GM04504 (cell line): ENCODE data around the gene CALD1.

Experiments
- DNase-seq: peaks from one replicate; pipeline ENCODE4 v3.0.0-alpha.2; 2012; ENCODE audit warnings: low read depth

Gene CALD1

GRCh38 chr7:134927723-134928122, 148.3 kb downstream of the CALD1 start:
- DNase-seq: no peak

DNA sequence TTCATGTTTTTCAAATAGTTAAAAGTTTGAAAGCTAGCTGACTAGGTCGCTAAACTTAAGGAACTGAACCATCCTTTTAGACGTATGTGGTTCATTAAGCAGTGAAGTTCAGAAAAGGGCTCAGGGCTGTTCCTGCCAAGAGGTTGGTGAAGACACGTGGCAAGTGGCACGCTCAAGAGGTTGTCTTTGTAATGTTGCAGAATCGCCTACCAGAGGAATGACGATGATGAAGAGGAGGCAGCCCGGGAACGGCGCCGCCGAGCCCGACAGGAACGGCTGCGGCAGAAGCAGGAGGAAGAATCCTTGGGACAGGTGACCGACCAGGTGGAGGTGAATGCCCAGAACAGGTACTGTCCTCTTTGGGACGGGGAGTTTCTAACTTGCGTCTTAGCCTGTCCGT, 149.1 kb downstream of the CALD1 start:
- no peak for DNase-seq

GRCh38 chr7:134931487-134931886, 152.1 kb downstream of the CALD1 start:
- no peak for DNase-seq

DNA sequence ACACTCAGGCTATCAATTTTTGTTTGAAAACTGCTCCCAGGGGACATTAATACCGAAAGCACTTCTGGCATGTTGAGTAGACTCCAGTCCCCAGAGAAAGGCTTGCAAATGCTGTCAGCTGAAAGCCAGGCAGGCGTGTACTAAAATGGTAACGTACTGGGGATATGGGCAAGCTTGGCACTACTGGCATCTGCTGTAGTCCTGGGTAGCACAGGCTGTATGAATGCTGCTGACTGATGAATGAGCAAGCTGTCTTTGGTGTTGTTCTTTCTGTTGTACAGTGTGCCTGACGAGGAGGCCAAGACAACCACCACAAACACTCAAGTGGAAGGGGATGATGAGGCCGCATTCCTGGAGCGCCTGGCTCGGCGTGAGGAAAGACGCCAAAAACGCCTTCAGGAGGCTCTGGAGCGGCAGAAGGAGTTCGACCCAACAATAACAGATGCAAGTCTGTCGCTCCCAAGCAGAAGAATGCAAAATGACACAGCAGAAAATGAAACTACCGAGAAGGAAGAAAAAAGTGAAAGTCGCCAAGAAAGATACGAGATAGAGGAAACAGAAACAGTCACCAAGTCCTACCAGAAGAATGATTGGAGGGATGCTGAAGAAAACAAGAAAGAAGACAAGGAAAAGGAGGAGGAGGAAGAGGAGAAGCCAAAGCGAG, 153.4 kb downstream of the CALD1 start:
- no peak for DNase-seq

DNA sequence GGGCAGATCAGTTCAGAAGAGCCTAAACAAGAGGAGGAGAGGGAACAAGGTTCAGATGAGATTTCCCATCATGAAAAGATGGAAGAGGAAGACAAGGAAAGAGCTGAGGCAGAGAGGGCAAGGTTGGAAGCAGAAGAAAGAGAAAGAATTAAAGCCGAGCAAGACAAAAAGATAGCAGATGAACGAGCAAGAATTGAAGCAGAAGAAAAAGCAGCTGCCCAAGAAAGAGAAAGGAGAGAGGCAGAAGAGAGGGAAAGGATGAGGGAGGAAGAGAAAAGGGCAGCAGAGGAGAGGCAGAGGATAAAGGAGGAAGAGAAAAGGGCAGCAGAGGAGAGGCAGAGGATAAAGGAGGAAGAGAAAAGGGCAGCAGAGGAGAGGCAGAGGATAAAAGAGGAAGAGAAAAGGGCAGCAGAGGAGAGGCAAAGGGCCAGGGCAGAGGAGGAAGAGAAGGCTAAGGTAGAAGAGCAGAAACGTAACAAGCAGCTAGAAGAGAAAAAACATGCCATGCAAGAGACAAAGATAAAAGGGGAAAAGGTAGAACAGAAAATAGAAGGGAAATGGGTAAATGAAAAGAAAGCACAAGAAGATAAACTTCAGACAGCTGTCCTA, 154.1 kb downstream of the CALD1 start:
- no peak for DNase-seq

- no peak for DNase-seq
Measured at GRCh38 chr7:134935701-134936100, 156.3 kb downstream of the CALD1 start.

GRCh38 chr7:134936893-134937510, 157.6 kb downstream of the CALD1 start:
- DNase-seq: no peak

GRCh38 chr7:134938141-134938540, 158.7 kb downstream of the CALD1 start:
- no peak for DNase-seq

DNA sequence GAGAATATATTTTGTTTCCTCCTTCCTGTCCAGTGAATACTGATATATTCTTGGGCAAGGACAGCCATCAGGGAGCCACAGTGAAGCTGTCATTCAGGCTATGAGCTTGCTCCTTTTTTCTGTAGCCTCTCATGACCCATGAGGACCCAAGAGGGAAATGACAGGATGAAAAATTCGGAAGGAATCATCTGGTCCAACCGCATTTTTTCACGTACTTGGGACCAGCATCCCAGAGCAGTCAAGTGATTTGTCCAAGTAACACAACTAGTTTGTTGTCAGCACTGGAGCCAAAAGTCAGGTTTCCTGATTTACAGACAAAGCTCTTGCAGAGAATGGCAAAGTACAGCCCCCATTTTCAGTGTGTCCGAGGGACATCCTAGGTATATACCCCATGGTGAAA, 159.7 kb downstream of the CALD1 start:
- no peak for DNase-seq

- DNase-seq: no peak
Measured at GRCh38 chr7:134940729-134941128, 161.3 kb downstream of the CALD1 start.

GRCh38 chr7:134941185-134941900, 161.9 kb downstream of the CALD1 start:
- peak; percentile 83 for DNase-seq

- DNase-seq: no peak
Measured at GRCh38 chr7:134941952-134942351, 162.5 kb downstream of the CALD1 start.

GRCh38 chr7:134942690-134943466, 163.4 kb downstream of the CALD1 start:
- DNase-seq: no peak

DNA sequence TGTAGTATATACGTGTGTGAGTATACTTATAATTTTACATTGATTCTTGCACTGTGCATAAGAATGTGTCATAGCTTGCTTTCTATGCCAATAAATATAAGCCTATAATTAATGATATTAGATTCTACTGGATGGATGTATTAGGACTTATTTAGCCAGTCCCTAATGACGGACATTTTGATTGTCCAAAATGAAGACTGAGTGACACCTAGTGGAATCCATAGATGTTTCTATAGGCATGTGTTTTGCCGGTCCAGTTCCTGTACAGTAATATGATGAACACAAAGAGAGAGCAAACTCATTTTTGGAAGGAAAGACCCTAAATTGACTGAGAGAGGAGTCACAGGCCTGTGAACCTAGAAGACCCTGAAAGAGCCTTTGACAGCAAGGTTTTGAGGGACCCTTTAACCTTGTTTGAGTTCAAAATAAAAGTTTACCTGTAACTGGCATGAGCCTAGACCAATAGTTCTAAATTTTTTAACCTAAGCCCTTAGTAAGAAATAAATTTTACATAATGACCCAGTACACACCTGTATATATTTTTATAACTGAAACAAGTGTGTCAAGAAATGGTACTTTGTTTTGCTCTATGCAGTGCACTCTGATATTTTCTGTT, 164.5 kb downstream of the CALD1 start:
- no peak for DNase-seq

- no peak for DNase-seq
Measured at GRCh38 chr7:134945691-134946090, 166.3 kb downstream of the CALD1 start.

DNA sequence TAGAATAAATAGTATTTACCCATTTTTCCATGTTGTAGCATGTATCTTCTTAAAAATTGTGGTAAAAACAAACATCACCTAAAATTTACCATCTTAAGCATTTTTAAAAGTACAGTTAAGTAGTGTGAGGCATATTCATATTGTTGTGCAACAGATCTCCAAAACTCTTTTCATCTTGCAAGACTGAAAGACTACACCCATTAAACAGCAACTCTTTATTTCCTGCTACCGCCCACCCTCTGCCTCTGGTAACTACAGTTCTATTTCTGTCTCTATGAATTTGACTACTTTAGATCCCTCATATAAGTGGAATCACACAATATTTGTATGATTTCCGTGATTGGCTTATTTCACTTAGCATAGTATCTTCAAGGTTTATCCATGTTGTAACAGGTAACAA, 166.8 kb downstream of the CALD1 start:
- DNase-seq: no peak

DNA sequence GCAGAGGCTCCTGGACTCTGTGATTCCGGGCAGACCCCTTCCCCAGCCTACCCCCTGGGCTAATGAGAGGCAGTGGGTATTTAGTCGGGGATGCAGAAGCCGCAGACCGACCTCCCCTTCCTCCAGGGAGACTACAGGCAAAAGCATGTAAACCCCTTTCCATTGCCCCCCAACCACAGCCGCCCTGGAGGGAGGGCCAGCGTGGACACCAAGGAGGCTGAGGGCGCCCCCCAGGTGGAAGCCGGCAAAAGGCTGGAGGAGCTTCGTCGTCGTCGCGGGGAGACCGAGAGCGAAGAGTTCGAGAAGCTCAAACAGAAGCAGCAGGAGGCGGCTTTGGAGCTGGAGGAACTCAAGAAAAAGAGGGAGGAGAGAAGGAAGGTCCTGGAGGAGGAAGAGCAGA, 167.9 kb downstream of the CALD1 start:
- DNase-seq: no peak

DNA sequence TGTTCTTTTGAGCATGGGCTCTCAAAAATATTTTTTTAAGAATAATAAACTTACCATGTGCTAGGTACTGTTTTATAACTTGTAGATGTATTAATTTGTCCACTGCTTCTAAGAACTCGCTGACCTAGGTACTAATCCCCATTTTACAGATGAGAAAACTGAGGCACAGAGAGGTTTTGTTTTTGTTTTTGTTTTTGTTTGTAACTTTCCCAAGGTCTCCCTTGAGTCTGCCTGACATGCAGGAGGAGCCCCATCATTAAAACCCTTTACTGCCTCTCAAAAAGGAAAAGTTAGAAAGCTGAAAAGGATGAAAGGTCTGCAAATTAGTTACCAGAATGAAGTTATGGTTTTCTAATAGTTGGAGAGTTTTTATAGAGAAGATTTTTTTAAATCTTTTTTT, 168.4 kb downstream of the CALD1 start:
- no peak for DNase-seq

GRCh38 chr7:134948246-134948645, 168.8 kb downstream of the CALD1 start:
- DNase-seq: no peak

GRCh38 chr7:134948736-134949135, 169.3 kb downstream of the CALD1 start:
- peak; percentile 17 for DNase-seq

DNA sequence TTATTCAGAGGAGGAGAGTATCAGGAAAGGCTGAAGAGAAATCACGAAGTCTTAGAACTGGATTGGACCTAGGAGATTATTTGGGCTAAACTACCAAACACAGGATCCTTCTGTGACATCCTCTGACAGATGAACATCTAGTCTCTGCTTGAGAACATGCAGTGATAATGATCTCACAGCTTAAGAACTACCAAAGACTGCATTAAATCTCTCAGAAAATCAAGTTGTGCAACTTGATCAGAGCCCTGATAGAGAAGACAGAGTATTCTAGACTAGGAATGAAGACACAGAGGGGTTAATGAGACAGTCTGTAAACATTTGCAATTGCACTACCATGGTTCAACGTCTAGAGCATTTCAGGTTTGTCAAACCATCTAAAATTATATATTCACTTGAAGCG, 169.7 kb downstream of the CALD1 start:
- no peak for DNase-seq
